ENCODE measurements around the gene ARL4C. TPM values are rescaled to one million over a fixed set of nuclear protein-coding genes. Genes with fewer than 3 reads are reported as not detected.

The ARL4C gene
- total and polyA plus RNA-seq, 2 of the 8 experiments (the other 6 are each of a cell fraction or from before 2014, with no cell fraction given), result 7.0 to 16.9 TPM

- DNase-seq (ENCODE audit: low read depth in 1 of 2, low spot score in 2 of 2) (no peak), FAIRE-seq (no peak)
- H3K79me2 ChIP-seq (ENCODE audit: control insufficient read depth in 1 of 2, insufficient read depth in 2 of 2, low read length in 2 of 2), result no peaks in the 10 kb centered on the region
- no peaks in the 10 kb centered on the region for H4K20me1 ChIP-seq (replicated peaks in 1 of 2; ENCODE audit: control insufficient read depth in 1 of 2, insufficient read depth in 2 of 2, low read length in 2 of 2)
- H3K4ac ChIP-seq (replicated peaks; ENCODE audit: insufficient read length, low read depth, low read length), result no peak overlapping the region
- H3K79me1 ChIP-seq (ENCODE audit: low read depth, low read length), result no peaks in the 10 kb centered on the region
- H2AK5ac ChIP-seq (ENCODE audit: low read depth, low read length), result no peak overlapping the region
- no peak overlapping the region for H3K4me2 ChIP-seq (ENCODE audit: insufficient read depth in 1 of 2, low read depth in 2 of 2, low read length in 2 of 2)
- H3K23ac ChIP-seq (ENCODE audit: insufficient read length), result no peak overlapping the region
- no peak overlapping the region for H3K56ac ChIP-seq (replicated peaks; ENCODE audit: insufficient read length, low read depth, low read length)
- H2BK5ac ChIP-seq (ENCODE audit: low read depth, low read length), result no peak overlapping the region
- H2BK12ac ChIP-seq (ENCODE audit: low read depth, low read length), result no peak overlapping the region
- no peak overlapping the region for H4K91ac ChIP-seq (replicated peaks; ENCODE audit: insufficient read length, low read length)
- no peak for TF ChIP-seq RFX5 (IDR thresholded peaks at IDR 0.05; ENCODE audit: borderline replicate concordance, low read depth, low read length)
- TF ChIP-seq TBP (IDR thresholded peaks at IDR 0.05; ENCODE audit: low read depth, low read length), result no peak
- TF ChIP-seq ASH2L (IDR thresholded peaks at IDR 0.05; ENCODE audit: low read length), result no peak
- TF ChIP-seq SAP30 (IDR thresholded peaks at IDR 0.05; ENCODE audit: insufficient read depth, insufficient replicate concordance, low read length), result no peak
- TF ChIP-seq SUZ12 (IDR thresholded peaks at IDR 0.05; ENCODE audit: low read length), result no peak
- no peak for TF ChIP-seq HDAC2 (IDR thresholded peaks at IDR 0.05; ENCODE audit: borderline replicate concordance in 1 of 2, low read depth in 2 of 2, low read length in 2 of 2)
- no peak overlapping the region for H2BK20ac ChIP-seq (ENCODE audit: low read length)
- no peak overlapping the region for H4K5ac ChIP-seq (ENCODE audit: insufficient read length, low read depth, low read length)
- no peak overlapping the region for H2BK120ac ChIP-seq (replicated peaks; ENCODE audit: low read depth, low read length)
- WGBS, 2 experiments (ENCODE audit: extremely low coverage in 1 of 2, insufficient coverage in 1 of 2, insufficient read length in 1 of 2, insufficient replicate concordance in 2 of 2, low coverage in 1 of 2, low lambda C conversion rate in 2 of 2, missing lambda C conversion rate in 1 of 2), result 84% methylated on average over 2 of the region's 2 CpGs; no CpG with 5 or more reads in 1 of the 2 experiments
- H3K27me3 ChIP-seq (replicated peaks in 1 of 4; ENCODE audit: control insufficient read depth in 3 of 4, extremely low read depth in 1 of 4, insufficient read depth in 3 of 4, low read length in 3 of 4), result no peaks in the 10 kb centered on the region
- ChIA-PET POLR2A (ENCODE audit: partially characterized antibody) (no interaction called here), CTCF (ENCODE audit: partially characterized antibody) (no interaction called here)
- no peak overlapping the region for H2AFZ ChIP-seq (ENCODE audit: low read length)
- no peak overlapping the region for H3K27ac ChIP-seq (ENCODE audit: low read depth, low read length)
- H3K9me3 ChIP-seq (ENCODE audit: insufficient read depth in 2 of 2, low read depth in 1 of 2, low read length in 1 of 2), result peaks cover 5% of the 10 kb centered on the region in 2 experiments; a peak in 1 of 4 replicates
- H3K14ac ChIP-seq (ENCODE audit: insufficient read length), result no peak overlapping the region
- no peak overlapping the region for H3K9ac ChIP-seq (replicated peaks in 1 of 4; ENCODE audit: extremely low read depth in 1 of 4, low read depth in 3 of 4, low read length in 3 of 4)
- H2BK15ac ChIP-seq (ENCODE audit: low read length), result no peak overlapping the region
- H3K23me2 ChIP-seq (ENCODE audit: low read depth, low read length), result no peaks in the 10 kb centered on the region
- no peaks in the 10 kb centered on the region for H3K4me1 ChIP-seq (replicated peaks in 1 of 4; ENCODE audit: control insufficient read depth in 3 of 4, insufficient read depth in 4 of 4, low read length in 3 of 4)
- H3K36me3 ChIP-seq (ENCODE audit: control insufficient read depth in 2 of 4, insufficient read depth in 4 of 4, low read length in 3 of 4), result no peaks in the 10 kb centered on the region
- H4K8ac ChIP-seq (ENCODE audit: extremely low read depth, insufficient read depth, low read length), result no peak overlapping the region
- no peak overlapping the region for H3K18ac ChIP-seq (ENCODE audit: extremely low read depth, low read length)
- no peak overlapping the region for H3K4me3 ChIP-seq (ENCODE audit: extremely low read depth in 1 of 4, insufficient read depth in 2 of 4, low read depth in 3 of 4, low read length in 4 of 4)
Measured at GRCh38 chr2:234457421-234457820, 39.5 kb downstream of the ARL4C start.
